NCI-H69 (cell line): Measurements from ENCODE around the gene DTX1.

Source experiments
- DNase-seq: peaks from one replicate; lab custom pipeline; 2025; lab: John Stamatoyannopoulos, UW

DTX1 gene

DNA sequence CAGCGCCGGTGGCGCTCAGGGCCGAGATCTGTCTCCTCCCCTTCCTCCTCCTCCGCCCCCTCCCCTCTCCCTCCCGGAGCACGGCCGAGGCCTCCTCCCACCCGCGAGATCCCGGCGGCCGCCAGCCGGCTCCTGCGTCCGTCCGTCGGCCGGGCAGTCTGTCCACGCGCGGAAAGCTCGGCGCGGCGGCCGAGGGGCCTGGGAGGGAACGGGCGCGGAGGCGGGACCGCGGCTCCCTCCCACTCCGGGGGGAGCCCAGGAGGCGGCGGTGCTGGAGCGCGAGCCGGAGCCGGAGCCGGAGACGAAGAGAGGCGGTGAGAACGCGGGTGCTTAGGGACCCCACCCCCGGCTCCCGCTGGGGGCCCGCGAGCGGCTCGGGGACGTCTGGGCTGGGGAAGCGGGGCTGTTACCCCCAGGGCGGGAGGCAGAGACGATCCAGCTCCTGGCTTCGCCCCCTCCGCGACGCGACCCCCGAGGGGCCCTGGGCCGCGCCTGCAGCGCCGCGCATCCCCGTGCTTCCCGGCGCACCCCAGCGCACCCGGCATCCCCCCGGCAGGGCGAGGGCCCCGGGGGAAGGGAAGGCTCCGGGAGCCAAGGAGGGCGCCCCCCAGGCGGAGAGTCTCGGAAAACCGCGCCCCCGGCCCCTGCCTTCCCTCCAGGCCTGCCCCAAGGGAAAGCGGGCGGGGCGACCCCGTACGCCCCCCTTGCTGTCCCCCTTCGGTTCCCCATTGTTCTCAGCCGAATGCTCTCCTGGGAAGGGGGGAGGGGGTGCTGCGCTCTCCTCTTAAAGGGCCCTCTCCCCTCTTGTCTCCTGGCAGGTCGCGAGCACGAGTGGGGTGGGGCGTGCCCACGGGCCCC is at the start of gene DTX1:
DTX1 (plus strand) TSS at position 100 of the 858 bp plus-strand sequence. CDS start 1,463 bp downstream, outside the sequence.
- DNase-seq: peak; percentile 72

DNA sequence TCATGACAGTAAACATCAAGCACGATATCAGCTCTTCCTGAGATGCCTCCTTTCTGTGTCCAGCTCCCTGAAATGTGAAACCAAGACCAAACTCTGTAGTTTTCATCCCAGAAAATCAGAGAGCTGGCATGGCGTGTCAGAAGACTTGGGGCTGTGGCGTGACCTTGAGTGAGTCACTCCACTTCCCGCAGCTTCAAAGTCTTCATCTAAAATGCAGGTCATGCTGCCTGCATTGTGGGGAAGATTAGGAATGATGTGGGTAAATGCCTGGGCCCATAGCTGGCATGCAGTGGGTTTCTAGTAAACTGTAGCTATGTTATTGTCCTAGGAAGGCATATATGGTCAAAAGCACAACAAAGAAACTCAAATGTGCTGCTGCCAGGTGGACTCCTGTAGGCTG is 49.4 kb upstream of the DTX1 start:
- no peak for DNase-seq

DNA sequence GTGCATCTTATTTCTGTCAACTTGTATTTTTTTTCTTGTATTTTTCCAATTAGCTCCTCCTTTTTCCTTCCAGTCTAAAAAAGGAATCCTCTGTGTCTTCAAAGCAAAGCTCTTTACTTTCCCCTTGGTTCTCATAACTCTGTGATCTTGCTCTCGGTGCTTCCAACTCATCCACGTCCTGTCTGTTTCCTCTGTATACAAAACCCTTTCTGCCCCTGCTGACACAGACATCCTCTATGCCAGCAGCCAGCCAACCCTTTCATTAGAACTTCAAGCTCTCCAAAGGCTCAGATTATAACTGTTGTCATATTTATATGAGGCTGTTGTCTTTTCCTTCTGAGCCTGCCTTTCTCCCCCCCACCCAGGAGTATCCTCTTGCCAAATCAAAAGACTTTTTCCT is 45.8 kb upstream of the DTX1 start:
- DNase-seq: no peak

DNA sequence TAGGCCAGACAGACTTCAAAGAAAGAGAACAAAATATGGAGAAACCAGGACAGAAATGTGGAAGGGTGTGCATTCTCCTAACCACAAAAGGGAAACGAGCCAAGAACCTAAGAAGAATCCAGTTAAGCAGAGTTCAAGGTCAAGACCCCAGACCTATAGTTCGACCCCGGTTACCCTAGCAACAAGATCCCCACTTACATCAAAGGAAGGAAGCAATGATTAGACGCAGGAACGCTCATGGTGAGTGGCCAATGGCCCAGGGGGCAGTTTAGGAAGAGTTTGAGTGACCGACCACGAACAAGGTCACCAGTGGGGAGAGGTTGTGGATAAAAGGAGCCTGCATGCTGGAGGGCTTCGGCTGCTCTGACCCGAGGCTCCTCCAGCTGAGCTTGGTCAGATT is 42.0 kb upstream of the DTX1 start:
- no peak for DNase-seq

DNA sequence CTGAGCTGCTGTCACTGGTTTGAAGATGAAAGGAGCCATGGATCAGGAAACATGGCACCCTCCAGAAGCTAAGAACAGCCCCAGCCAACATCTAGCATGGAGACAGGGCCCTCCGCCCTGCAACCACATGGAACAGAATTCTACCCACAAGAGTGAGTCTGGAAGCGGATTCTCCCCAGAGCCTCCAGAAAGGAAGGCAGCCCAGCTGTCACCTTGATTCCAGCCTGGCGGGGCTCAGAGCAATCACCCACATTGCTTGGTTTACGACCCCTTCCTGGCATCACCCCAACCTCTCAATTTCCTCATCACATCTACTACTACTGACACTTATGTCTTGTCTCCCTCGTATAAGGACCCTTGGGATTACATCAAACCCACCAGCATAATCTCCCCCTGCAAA is 39.7 kb upstream of the DTX1 start:
- DNase-seq: peak; percentile 22

DNA sequence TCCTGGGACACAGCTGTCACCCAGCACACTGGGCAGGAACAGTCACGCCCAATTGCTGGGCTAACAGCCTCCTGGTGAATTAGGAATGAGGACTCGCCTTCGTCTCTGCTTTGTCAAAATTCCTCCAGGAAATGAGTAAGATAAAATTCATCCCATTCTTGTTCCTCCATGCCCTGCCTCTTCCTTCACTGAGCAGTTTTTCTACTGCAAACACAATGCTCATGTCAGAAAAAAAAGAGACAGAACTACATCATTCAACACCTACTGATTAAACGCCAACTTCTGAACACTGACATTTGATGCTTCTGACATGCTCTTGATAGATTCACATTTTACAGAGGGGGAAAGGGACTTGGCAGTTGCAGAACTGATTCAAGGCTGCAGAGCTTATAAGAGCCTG is 37.5 kb upstream of the DTX1 start:
- no peak for DNase-seq

DNA sequence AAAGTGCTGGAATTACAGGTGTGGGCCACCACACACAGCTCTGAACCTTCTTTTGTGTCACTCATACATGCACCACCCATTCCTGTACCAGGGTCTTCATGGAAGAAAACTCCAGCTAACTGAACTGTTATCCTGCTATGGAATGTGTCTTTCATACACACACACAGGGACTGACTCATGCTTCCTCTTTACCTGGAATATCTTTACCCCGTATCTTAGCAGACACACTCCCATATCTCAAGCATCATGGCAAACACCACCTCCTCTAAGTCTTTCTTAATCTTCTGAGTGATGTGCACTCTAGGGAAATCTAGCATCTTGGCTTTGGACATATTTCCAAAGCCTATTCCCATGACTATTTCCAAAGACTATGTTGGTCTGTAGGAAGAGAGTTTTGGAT is 35.0 kb upstream of the DTX1 start:
- DNase-seq: no peak

DNA sequence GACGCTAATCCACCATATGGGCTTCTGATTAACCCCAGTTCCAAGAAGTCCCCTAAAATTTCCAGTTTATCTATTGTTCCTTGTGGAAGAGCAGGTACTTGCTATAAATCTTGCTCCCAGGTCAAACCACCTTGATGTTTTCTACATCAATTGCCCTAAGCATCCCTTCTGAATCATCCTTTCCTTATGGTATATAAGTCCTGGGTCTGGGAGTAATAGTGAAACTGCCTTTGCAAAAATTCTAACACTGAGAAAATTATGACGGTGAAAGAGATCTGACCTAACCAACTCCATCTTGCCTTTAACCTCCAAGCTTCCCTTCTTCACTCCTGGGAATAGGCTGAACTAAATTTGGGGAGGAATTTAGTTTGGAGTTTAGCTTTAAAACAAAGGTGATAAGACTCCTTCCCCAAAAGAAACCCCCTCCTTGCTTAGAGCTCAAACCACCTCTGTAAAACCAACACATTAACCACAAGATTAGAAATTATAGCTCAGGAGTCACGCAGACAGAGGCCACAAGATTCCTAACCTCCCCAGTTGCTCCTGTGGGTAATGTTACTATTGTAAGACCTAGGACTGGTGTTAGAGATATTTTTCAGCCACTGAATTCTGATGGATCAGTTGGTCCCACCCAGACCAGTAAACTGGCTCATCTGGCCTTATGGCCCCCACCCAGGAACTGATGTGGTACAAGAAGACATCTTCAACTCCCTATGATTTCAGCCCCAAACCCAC is 33.8 kb upstream of the DTX1 start:
- no peak for DNase-seq

DNA sequence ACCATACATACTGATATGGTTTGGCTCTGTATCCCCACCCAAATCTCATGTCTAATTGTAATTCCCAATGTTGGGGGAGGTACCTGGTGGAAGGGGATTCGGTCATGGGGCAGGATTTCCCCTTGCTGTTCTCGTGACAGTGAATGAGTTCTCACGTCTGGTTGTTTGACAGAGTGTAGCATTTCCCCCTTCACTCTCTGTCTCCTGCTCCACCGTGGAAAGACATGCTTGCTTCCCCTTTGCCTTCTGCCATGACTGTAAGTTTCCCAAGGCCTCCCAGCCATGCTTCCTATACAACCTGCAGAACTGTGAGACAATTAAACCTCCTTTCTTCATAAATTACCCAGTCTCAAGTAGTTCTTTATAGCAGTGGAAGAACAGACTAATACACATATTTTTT is 28.8 kb upstream of the DTX1 start:
- no peak for DNase-seq

DNA sequence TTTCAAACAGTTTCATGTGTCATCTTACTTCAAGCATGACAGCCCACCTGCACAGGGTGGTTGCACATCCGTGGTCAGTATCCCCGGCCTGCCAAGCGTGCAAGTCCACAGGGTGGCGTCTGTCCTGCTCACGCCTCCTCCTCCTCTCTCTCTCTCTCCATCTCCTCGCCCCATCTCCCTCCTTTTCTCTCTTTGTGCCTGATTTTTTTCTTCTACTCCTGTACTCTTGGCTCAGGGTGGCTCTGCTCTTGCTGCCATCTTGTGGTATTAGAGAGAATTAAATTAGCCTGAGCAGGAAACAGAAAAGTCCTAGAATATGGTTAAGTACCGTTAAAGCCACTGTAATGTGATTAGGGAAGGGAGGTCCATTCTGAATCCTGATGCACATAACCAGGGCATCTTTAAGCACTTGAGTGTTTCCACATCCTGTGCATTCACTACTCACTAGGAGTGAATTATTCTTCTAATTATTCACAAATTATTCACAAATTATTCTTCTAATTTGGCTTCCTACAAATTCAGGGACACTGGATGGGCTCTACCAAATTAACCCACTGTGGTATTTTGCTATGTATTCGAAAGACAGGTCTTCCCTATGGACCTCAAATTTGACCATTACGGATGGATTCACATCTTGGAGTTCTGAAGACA is 25.5 kb upstream of the DTX1 start:
- DNase-seq: peak; percentile 82

DNA sequence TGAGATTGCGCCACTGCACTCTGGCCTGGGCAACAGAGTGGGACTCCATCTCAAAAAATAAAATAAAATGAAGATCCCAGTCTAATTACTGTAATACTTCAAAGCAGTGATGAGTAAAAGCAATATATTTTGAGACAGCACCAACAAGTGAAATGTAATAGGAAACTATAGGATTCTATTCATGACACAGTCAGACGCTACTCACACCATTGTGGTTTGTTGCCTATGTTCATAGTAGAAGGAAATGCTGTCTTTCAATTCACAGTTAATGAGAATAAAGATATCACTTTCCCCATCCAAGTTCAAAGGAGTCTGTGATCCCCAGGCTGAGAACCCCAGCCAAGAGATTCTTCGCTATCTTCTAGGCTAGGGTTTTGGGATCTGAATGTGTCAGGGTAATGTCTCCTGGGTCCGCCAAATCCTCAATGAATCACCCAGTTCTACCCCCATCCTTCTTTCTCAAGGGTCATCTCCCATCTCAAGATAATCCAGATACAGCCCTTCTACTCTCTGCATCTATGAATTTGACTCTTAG is 16.6 kb upstream of the DTX1 start:
- DNase-seq: no peak

DNA sequence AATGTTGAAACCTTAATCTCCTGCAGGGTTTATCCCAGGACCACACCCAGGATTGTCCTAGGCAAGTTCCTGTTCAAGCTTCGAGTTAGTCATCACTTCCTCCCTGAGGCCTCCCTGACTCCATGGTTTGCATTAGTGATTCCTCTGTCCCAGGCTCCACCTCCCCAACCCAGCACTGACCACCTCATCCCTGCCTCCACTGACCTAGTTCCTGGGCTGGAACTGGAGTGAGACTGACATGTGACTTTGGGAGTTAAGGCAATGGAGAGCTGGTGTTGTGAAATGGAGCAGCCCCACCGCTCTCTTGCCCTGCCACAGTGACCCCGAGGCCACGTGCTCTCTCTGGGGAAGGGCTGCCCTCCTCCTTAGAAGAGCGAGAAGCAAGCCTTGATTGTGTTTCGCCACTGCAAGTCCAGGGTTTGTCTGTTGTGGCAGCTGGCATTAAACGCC is 15.8 kb upstream of the DTX1 start:
- no peak for DNase-seq

DNA sequence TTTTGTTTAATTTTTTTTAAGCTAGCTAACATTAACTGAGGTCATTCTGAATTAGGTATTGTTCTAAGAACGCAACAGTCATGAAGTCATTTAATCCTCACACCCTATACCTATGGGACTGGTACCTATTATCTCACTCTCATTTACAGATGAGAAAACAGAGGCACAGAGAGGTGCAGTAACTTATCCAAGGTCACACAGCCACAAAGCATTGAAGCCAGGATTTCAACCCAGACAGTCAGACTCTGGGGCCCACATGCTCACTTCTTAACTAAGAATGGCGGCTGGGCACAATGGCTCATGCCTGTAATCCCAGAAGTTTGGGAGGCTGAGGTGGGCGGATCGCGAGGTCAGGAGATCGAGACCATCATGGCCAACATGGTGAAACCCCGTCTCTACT is 15.0 kb upstream of the DTX1 start:
- DNase-seq: no peak

DNA sequence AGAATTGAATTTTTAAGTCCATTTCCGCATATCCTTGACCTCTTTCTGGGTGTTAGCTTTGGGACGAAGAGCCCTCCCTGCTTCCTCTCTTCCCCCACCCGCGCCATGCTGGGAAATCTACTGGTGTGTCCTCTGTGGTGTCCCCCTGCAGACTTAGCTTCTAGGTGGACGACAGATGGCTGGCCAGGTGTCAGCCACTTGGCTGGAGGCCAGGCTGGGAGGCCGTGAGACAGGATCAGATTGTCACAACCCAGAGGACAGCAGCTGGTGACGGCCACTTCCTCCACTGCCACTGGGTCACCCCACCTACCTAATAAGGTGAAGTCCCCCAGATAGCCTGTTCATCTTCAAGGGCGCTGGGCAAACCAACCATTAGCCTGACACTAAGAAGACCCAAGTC is 13.3 kb upstream of the DTX1 start:
- DNase-seq: peak; percentile 58

DNA sequence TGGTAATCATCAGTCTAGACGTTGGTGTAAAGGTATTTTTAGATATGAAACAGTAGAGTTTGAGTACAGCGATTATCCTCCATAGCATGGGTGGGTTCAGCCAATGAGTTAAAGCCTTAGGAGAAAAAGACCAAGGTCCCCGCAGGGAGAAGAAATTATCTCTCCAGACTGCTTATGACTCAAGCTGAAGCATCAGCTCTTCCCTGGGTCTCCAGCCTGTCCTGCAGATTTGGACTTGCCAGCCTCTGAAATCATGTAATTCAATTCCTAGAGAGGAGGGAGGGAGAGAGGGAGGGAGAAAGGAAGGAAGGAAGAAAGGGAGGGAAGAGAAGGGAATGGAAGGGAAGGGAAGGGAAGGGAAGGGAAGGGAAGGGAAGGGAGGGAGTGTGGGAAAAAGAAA is 12.0 kb upstream of the DTX1 start:
- no peak for DNase-seq

DNA sequence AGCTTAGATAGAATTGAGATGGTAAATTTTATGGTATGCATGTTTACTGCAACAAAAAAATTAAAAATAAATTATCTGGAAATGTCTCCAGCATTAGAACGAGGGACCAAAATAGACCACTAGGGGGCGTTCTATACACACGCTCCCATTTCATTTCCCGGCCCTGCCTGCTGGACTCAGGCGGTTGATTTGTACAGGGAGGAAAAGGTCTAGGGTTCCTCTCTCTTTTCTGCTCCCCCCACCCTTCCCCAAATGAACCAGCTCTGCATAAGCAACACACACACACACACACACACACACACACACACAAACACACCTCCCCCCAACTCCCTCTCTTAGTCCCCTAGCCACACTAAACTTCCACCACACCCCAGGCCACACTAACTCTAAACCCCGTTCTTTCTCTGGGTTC is 7.8 kb upstream of the DTX1 start:
- peak; percentile 80 for DNase-seq

DNA sequence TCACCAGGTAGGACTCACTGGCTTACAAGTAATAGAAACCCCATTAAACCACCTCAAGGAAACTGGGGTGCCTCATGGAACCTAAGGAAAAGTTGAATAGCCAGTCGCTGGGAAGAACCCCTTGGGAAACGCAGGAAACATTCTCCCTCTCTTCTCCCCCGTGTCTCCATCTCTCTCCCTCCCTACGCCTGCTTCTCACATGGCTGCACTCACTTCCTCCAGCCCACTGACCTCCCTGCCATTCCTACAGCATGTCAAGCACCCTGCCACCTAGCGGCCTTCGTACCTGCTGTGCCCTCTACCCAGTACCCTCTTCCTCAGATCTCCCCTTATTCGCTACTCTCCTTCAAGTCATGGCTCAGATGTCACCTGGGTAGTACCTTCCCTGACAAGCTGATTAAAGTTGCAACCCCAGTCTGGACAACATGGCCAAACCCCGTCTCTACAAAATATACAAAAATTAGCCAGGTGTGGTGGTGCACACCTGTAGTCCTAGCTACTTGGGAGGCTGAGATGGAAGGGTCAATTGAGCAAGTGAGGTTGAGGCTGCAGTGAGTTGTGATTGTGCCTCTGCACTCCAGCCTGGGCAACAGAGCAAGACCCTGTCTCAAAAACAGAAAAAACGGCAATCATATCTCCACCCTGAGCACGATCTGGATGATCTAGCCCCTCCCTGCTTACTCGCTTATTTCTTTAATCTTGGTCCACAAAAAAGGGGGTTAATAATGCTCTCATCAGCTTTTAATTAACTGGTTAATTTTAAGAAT is 6.4 kb upstream of the DTX1 start:
- peak; percentile 67 for DNase-seq

DNA sequence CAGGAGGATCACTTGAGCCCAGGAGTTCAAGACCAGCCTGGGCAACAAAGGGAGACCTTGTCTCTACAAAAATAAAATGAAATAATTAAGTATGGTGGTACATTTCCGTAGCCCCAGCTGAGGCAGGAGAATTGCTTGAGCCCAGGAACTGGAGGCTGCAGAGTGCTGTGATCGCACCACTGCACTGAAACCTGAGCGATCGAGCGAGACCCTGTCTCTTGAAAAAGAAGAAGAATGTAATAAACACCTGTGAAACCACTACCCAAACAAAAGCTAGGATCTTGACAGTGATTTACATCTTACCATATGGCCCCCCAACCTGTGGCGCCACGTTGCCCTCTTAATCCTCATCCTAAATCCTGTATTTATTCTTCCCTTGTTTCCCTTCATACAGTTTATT is 5.7 kb upstream of the DTX1 start:
- DNase-seq: peak; percentile 10

DNA sequence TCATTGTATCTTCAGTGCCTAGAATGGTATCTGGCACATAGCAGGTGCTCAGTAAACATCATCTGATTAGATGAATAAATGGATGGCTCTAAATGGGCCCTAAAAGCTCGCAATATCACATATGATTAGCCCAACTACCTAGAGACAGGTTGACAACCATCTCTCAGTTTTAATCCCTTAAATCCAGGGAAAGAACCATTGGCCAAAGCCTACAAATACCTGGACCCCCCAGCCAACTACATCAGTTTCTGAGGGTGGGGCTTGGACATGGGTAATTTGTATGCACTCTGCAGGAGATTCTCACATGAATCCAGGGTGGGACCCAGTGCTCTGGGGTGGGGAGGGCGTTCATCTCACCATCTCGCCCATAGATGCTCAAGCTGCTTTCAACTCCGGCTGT is 4.8 kb upstream of the DTX1 start:
- DNase-seq: no peak

DNA sequence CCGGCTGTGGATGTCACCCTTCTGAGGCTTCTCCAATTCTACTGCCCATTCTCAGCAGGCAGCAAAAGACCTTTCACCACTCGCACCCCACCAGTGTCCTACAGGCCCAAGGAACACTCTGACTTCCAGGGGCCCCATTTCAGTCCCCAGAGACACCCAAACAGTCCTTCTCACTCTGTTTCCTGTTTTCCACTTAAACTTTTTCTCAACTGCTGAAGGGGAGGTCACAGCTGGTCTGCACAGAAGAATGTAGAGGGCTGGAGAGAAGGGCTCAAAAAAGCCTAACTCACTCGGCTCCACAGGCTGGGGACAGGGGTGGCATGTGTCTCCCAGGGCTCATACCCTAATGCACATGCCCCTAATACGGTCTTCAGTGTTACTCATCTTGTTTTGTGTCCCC is 4.2 kb upstream of the DTX1 start:
- DNase-seq: no peak

DNA sequence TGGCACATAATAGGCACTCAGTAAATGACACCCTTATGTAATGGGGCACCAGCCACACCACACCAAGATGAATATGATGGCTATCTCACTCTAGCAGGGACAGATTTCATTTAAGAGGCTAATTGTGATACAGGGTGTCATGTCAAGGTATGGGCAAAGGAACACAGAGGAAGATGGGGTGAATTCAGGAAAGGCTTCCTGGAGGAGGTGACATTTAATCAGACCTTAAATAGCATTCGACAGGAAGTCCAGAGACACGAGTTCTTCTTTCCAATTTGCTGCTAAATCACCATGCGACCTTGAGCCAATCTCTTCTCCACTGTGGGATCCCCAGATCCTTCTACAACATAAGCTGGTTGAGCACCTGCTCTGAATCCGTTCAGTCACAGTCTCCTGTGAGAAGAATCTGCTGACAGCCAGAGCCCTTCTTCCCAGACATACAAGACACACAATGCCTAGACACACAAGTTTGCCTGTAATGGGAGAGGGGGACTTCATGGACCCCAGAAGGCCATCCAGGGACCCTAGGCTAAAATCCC is 1.5 kb upstream of the DTX1 start:
- DNase-seq: no peak
